K562 (cell line): ENCODE results near the gene TEX14. TPM values are rescaled to one million over a fixed set of nuclear protein-coding genes. Genes with fewer than 3 reads are reported as not detected.

Source experiments
- AFF1 ChIP-seq, 2 experiments: fragments of 450-650 bp; IDR thresholded peaks; 2 replicates each; pipeline ENCODE4 v1.6.1; 2018; ENCODE audit warnings: mild to moderate bottlenecking in 2 of 2, low read depth in 1 of 2; ENCODE audit not compliant: partially characterized antibody in 2 of 2
- ATF3 ChIP-seq, 2 experiments: fragments of 450-650 bp in 1 of 2; sonication (generic) in 1 of 2; formaldehyde crosslinking in 1 of 2; IDR thresholded peaks in 1 of 2; conservative IDR thresholded peaks in 1 of 2; 2 replicates each; pipeline versions ENCODE4 v1.6.1 to v1.8.1; 2016 to 2023; ENCODE audit warnings: mild to moderate bottlenecking in 2 of 2, moderate library complexity in 2 of 2, inconsistent platforms in 1 of 2, missing genetic modification reagents in 1 of 2
- ATF6 ChIP-seq: sonication (generic); formaldehyde crosslinking; IDR thresholded peaks from 2 replicates; pipeline ENCODE4 v1.4.0; 2020; ENCODE audit warnings: mild to moderate bottlenecking, missing genetic modification reagents
- CCNT2 ChIP-seq: IDR thresholded peaks from 2 replicates; pipeline ENCODE4 v1.6.1; 2011; ENCODE audit warnings: borderline replicate concordance, low read depth, mild to moderate bottlenecking, moderate library complexity, mixed read lengths, low read length; ENCODE audit not compliant: insufficient read length; ENCODE audit errors: extremely low read depth
- CHD1 ChIP-seq: fragments of 200-600 bp; sonication (generic); IDR thresholded peaks from one replicate; pipeline ENCODE4 v1.6.1; 2012; ENCODE audit warnings: mild to moderate bottlenecking, moderate library complexity, low read length, inconsistent platforms
- DNMT1 ChIP-seq: fragments of 450-650 bp; IDR thresholded peaks from 2 replicates; pipeline ENCODE4 v1.6.1; 2016; ENCODE audit warnings: antibody characterized with exemption, mild to moderate bottlenecking
- HDAC1 ChIP-seq, 2 experiments: fragments of 450-650 bp; IDR thresholded peaks; 2 replicates each; pipeline ENCODE4 v1.6.1; 2016 to 2017; ENCODE audit warnings: inconsistent platforms in 1 of 2, mild to moderate bottlenecking in 1 of 2, moderate library complexity in 1 of 2
- JUN ChIP-seq, 2 experiments: sonication (generic) in 1 of 2; formaldehyde crosslinking in 1 of 2; IDR thresholded peaks; 2 replicates each; pipeline versions ENCODE4 v1.6.1 to v1.8.0; 2012 to 2022; ENCODE audit warnings: borderline replicate concordance in 2 of 2, mild to moderate bottlenecking in 2 of 2, improper control_type of control experiment in 1 of 2, low read depth in 1 of 2, low read length in 1 of 2, missing genetic modification reagents in 1 of 2
- JUNB ChIP-seq: fragments of 450-650 bp; formaldehyde crosslinking; conservative IDR thresholded peaks from 2 replicates; pipeline ENCODE4 v1.4.0; 2020; ENCODE audit warnings: mild to moderate bottlenecking
- MAX ChIP-seq: sonication (generic); formaldehyde crosslinking; IDR thresholded peaks from 2 replicates; pipeline ENCODE4 v1.9.0; 2022; ENCODE audit warnings: mild to moderate bottlenecking, missing genetic modification reagents
- PCBP1 ChIP-seq: fragments of 200-400 bp; formaldehyde crosslinking; IDR thresholded peaks from 2 replicates; pipeline ENCODE4 v1.6.1; 2018; ENCODE audit warnings: mild to moderate bottlenecking, low read depth, low read length; ENCODE audit not compliant: poor library complexity, severe bottlenecking
- POLR2A ChIP-seq: fragments of 450-650 bp; conservative IDR thresholded peaks from 2 replicates; pipeline ENCODE4 v1.6.1; 2016
- POLR2B ChIP-seq: fragments of 450-650 bp; IDR thresholded peaks from 2 replicates; pipeline ENCODE4 v1.6.1; 2018; ENCODE audit warnings: low read depth; ENCODE audit not compliant: partially characterized antibody
- RCOR1 ChIP-seq, 2 experiments: IDR thresholded peaks; 2 replicates each; pipeline ENCODE4 v1.6.1; 2012; ENCODE audit warnings: low read depth in 2 of 2, low read length in 2 of 2, borderline replicate concordance in 1 of 2, improper control_type of control experiment in 1 of 2
- SMAD3 ChIP-seq: fragments of 450-650 bp; formaldehyde crosslinking; conservative IDR thresholded peaks from 2 replicates; pipeline ENCODE4 v1.4.0; 2020; ENCODE audit warnings: mild to moderate bottlenecking
- ZBTB1 ChIP-seq: sonication (generic); formaldehyde crosslinking; IDR thresholded peaks from 2 replicates; pipeline ENCODE4 v1.8.1; 2023; ENCODE audit warnings: missing genetic modification reagents, low read depth, mild to moderate bottlenecking, borderline replicate concordance
- ZNF165 ChIP-seq: fragments of 250-450 bp; sonication (Bioruptor Pico); IDR thresholded peaks from 2 replicates; pipeline ENCODE4 v1.4.0; 2020; ENCODE audit warnings: borderline replicate concordance
- polyA plus RNA-seq, 8 experiments: library from polyadenylated mRNA; depleted of rRNA in 4 of 8; stranded (reverse) in 5 of 8; unstranded in 3 of 8; fragments of >200 nt; fragmentation: Nextera tagmentation in 2 of 8; fragmentation: Illumina TruSeq in 1 of 8; extraction: Ambion mirVana in 2 of 8; extraction: Trizol in 1 of 8; gene quantifications; 2 replicates each; pipeline versions ENCODE4 v1.2.1 to v1.2.3, GENCODE V29; 2011 to 2014; ENCODE audit warnings: inconsistent platforms in 1 of 8, missing spikeins in 1 of 8
- total RNA-seq, 7 experiments: library from RNA; depleted of rRNA in 6 of 7; stranded (reverse); fragments of >200 nt in 6 of 7; fragmentation: Illumina TruSeq in 2 of 7; extraction: Trizol in 2 of 7; gene quantifications; 2 replicates each; pipeline versions ENCODE4 v1.2.1 to v1.2.3, GENCODE V29; 2011 to 2021; ENCODE audit warnings: low replicate concordance in 1 of 7

Gene TEX14
- total and polyA plus RNA-seq, 9 of the 15 experiments (the other 6 are each of a cell fraction or from before 2014, with no cell fraction given), result 0.05 to 0.12 (median 0.09) TPM; not detected in 1

GRCh38 chr17:58517378-58517927 is 174.4 kb downstream of the TEX14 start (continued):
- TF ChIP-seq AFF1 (IDR thresholded peaks at IDR 0.05; ENCODE audit: low read depth in 1 of 2, partially characterized antibody in 2 of 2) (no peak), POLR2B (peak; percentile 44), PCBP1 (peak; percentile 68), ATF6 (CRISPR knock-in tag) (0 out of 2 replicates have a peak, but pooled peaks have one; percentile 53), RCOR1 (IDR thresholded peaks at IDR 0.05; ENCODE audit: borderline replicate concordance in 1 of 2, low read depth in 2 of 2, low read length in 2 of 2) (peak in 1 of 2 experiments; percentile 42; a peak in 1 of 4 replicates), JUN (IDR thresholded peaks at IDR 0.05; ENCODE audit: borderline replicate concordance, low read depth, low read length) (no peak), JUN (CRISPR knock-in tag; IDR thresholded peaks at IDR 0.05; ENCODE audit: borderline replicate concordance) (peak; percentile 76; the same call in 1 of the 2 replicates), CCNT2 (peak; percentile 30), ZBTB1 (CRISPR knock-in tag) (peak; percentile 83; the same call in 1 of the 2 replicates), JUNB (CRISPR knock-in tag) (0 out of 2 replicates have a peak, but pooled peaks have one; percentile 57), MAX (CRISPR knock-in tag) (peak; percentile 62; the same call in 1 of the 2 replicates), CHD1 (no peak), ZNF165 (CRISPR knock-in tag) (no peak), SMAD3 (CRISPR knock-in tag) (0 out of 2 replicates have a peak, but pooled peaks have one; percentile 13), HDAC1 (IDR thresholded peaks at IDR 0.05) (peak in 1 of 2 experiments; percentile 67; a peak in 1 of 4 replicates), DNMT1 (no peak), ATF3 (IDR thresholded peaks at IDR 0.05) (peak; percentile 76), ATF3 (CRISPR knock-in tag; conservative IDR thresholded peaks at IDR 0.05) (no peak), POLR2A (peak; percentile 56; the same call in 1 of the 2 replicates)
